ENCODE data around the gene FIGNL1.

The FIGNL1 gene

DNA sequence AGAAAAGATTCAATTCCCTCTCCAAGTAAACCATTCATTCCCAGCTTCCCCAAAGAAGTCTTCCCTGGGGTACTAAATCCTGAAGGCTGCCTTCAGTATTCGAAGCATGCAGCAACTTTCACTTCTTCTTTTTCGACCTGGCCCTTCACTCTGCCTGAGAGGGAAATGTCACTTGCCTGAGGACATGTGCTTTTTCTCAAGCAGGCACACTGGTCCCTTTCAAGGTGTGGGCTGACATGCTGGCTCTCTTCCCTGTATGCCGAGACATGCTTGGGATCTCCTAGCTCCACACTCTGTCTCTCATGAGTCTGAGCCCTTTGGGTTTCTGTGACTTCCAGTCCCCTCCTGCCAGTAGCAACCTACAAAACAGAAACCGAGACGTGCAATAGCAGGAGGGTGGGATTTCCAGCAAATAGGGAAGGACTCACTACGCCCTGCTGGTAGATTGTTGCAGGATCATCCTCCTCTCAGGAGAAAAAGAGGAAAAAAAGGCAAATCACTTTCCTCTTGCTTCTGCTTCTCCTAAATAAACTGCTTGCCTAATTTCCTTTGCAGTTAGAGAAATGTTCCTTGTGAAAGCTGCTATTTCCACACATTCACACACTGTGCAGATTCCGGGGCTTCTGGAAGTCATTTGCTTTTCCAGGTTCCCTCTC is 33.5 kb downstream of the FIGNL1 start:
- H3K9me3 ChIP-seq (ENCODE audit: low read length), result no peaks in the 10 kb centered on the region
- TF ChIP-seq, protein P1, sequence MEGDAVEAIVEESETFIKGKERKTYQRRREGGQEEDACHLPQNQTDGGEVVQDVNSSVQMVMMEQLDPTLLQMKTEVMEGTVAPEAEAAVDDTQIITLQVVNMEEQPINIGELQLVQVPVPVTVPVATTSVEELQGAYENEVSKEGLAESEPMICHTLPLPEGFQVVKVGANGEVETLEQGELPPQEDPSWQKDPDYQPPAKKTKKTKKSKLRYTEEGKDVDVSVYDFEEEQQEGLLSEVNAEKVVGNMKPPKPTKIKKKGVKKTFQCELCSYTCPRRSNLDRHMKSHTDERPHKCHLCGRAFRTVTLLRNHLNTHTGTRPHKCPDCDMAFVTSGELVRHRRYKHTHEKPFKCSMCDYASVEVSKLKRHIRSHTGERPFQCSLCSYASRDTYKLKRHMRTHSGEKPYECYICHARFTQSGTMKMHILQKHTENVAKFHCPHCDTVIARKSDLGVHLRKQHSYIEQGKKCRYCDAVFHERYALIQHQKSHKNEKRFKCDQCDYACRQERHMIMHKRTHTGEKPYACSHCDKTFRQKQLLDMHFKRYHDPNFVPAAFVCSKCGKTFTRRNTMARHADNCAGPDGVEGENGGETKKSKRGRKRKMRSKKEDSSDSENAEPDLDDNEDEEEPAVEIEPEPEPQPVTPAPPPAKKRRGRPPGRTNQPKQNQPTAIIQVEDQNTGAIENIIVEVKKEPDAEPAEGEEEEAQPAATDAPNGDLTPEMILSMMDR (IDR thresholded peaks at IDR 0.05; ENCODE audit: low read length), result no peak
- no peak for TF ChIP-seq EZH2 (IDR thresholded peaks at IDR 0.05; ENCODE audit: borderline replicate concordance, low read length)
- H3K79me2 ChIP-seq (ENCODE audit: insufficient read depth, low read length), result no peaks in the 10 kb centered on the region
- no peaks in the 10 kb centered on the region; the same call in 1 of the 2 replicates for H3F3A ChIP-seq (ENCODE audit: insufficient read depth, low read length)
- H3K4me3 ChIP-seq (ENCODE audit: low read depth, low read length, poor library complexity, severe bottlenecking), result no peak overlapping the region
- H3K27ac ChIP-seq (ENCODE audit: low read depth, low read length, poor library complexity, severe bottlenecking), result no peak overlapping the region
- no peaks in the 10 kb centered on the region for H3K9me2 ChIP-seq (ENCODE audit: low read depth, low read length)
- peaks cover 36% of the 10 kb centered on the region for H3K4me1 ChIP-seq (ENCODE audit: insufficient read depth, low read length, severe bottlenecking)
- H3K36me3 ChIP-seq (ENCODE audit: insufficient read depth, low read length), result no peaks in the 10 kb centered on the region
- no peaks in the 10 kb centered on the region for H3K27me3 ChIP-seq (ENCODE audit: insufficient read depth, low read length)
- H3K9ac ChIP-seq (ENCODE audit: low read length), result peak overlapping the region; percentile 36; the same call in 1 of the 2 replicates
- peak overlapping the region; percentile 51 for H3K4me2 ChIP-seq (ENCODE audit: low read length)
- H4K20me1 ChIP-seq (ENCODE audit: insufficient read depth, low read length), result no peaks in the 10 kb centered on the region
- H2AFZ ChIP-seq (ENCODE audit: low read length), result no peak overlapping the region

DNA sequence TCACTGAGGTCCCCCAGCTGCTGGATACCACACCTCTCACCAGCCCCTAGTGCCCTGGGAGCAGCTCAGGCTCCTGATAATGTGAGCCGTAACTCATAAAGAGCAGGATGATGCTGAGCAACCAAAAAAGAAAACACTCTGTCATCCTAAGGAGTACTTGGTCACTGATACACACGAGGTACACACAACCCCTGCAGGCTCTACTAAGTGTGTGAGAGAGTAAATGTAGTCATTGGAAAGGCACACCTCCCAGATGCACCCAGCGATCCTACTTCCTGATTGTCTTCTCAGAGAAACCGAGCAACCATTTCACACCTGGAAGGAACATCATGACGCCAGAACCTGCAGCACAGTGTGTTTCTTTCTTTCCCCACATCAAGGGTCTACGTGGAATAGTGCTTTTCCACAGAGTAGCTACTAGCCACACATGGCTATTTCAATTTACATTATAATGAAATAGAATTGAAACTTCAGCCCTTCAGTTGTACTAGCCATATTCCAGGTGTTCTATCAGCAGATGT is 34.2 kb downstream of the FIGNL1 start:
- no peaks in the 10 kb centered on the region; the same call in 1 of the 2 replicates for H3F3A ChIP-seq (ENCODE audit: insufficient read depth, low read length)
- no peaks in the 10 kb centered on the region for H3K36me3 ChIP-seq (ENCODE audit: insufficient read depth, low read length)
- no peaks in the 10 kb centered on the region for H4K20me1 ChIP-seq (ENCODE audit: insufficient read depth, low read length)
- H3K9ac ChIP-seq (ENCODE audit: low read length), result no peak overlapping the region
- no peak overlapping the region for H3K27ac ChIP-seq (ENCODE audit: low read depth, low read length, poor library complexity, severe bottlenecking)
- no peak overlapping the region for H2AFZ ChIP-seq (ENCODE audit: low read length)
- no peaks in the 10 kb centered on the region for H3K27me3 ChIP-seq (ENCODE audit: insufficient read depth, low read length)
- H3K4me3 ChIP-seq (ENCODE audit: low read depth, low read length, poor library complexity, severe bottlenecking), result no peak overlapping the region
- no peaks in the 10 kb centered on the region for H3K79me2 ChIP-seq (ENCODE audit: insufficient read depth, low read length)
- peak overlapping the region; percentile 51 for H3K4me2 ChIP-seq (ENCODE audit: low read length)
- no peaks in the 10 kb centered on the region for H3K9me2 ChIP-seq (ENCODE audit: low read depth, low read length)
- H3K4me1 ChIP-seq (ENCODE audit: insufficient read depth, low read length, severe bottlenecking), result peaks cover 44% of the 10 kb centered on the region
- TF ChIP-seq EZH2 (IDR thresholded peaks at IDR 0.05; ENCODE audit: borderline replicate concordance, low read length), result no peak
- TF ChIP-seq, protein P1 (IDR thresholded peaks at IDR 0.05; ENCODE audit: low read length), result no peak
- H3K9me3 ChIP-seq (ENCODE audit: low read length), result no peaks in the 10 kb centered on the region

DNA sequence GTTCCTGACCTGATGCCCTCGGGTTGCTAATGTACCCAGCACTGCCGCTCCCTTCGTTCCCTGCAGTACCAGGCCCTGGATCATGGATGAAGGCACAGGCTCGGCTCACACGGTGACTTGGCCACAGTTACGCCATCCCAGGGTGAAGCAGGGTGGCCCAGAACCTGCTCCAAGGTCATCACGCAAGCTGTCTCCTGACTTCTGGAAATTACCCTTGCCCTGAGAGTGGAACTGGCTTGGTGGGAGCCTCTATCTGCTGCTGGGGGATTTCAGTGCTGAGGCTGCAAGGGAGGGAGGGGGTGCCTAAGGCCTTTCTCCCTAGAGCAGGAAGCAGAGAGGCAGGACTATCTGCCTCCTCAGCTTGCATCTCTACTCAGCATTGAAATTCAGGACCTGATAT is 36.6 kb downstream of the FIGNL1 start:
- no peak for TF ChIP-seq EZH2 (IDR thresholded peaks at IDR 0.05; ENCODE audit: borderline replicate concordance, low read length)
- TF ChIP-seq, protein P1 (IDR thresholded peaks at IDR 0.05; ENCODE audit: low read length), result no peak
- Histone ChIP-seq H4K20me1 (ENCODE audit: insufficient read depth, low read length) (no peaks in the 10 kb centered on the region), H3K9me3 (ENCODE audit: low read length) (no peaks in the 10 kb centered on the region), H3F3A (ENCODE audit: insufficient read depth, low read length) (no peaks in the 10 kb centered on the region; the same call in 1 of the 2 replicates), H3K27ac (ENCODE audit: low read depth, low read length, poor library complexity, severe bottlenecking) (peak overlapping the region; percentile 74), H3K79me2 (ENCODE audit: insufficient read depth, low read length) (no peaks in the 10 kb centered on the region), H3K9me2 (ENCODE audit: low read depth, low read length) (no peaks in the 10 kb centered on the region), H3K4me3 (ENCODE audit: low read depth, low read length, poor library complexity, severe bottlenecking) (no peak overlapping the region), H3K4me2 (ENCODE audit: low read length) (no peak overlapping the region), H3K9ac (ENCODE audit: low read length) (no peak overlapping the region), H3K4me1 (ENCODE audit: insufficient read depth, low read length, severe bottlenecking) (peaks cover 63% of the 10 kb centered on the region), H2AFZ (ENCODE audit: low read length) (no peak overlapping the region), H3K36me3 (ENCODE audit: insufficient read depth, low read length) (no peaks in the 10 kb centered on the region), H3K27me3 (ENCODE audit: insufficient read depth, low read length) (no peaks in the 10 kb centered on the region)
